Esophagus muscularis mucosa (tissue), 3 donors: ENCODE data around the gene ACSM2B.

Experiments
- POLR2A ChIP-seq: fragments of 450-650 bp; IDR thresholded peaks from one replicate; pipeline ENCODE4 v1.6.1; 2017; ENCODE audit warnings: antibody characterized with exemption, moderate library complexity, mild to moderate bottlenecking, low read depth
- TF ChIP-seq, protein P1 (sequence below), 3 experiments: fragments of 200-600 bp in 2 of 3; fragments of 450-650 bp in 1 of 3; sonication (generic) in 2 of 3; IDR thresholded peaks; one replicate each; pipeline ENCODE4 v1.5.1; 2017 to 2019; ENCODE audit warnings: antibody characterized with exemption in 3 of 3, mild to moderate bottlenecking in 2 of 3, moderate library complexity in 1 of 3

DNA sequence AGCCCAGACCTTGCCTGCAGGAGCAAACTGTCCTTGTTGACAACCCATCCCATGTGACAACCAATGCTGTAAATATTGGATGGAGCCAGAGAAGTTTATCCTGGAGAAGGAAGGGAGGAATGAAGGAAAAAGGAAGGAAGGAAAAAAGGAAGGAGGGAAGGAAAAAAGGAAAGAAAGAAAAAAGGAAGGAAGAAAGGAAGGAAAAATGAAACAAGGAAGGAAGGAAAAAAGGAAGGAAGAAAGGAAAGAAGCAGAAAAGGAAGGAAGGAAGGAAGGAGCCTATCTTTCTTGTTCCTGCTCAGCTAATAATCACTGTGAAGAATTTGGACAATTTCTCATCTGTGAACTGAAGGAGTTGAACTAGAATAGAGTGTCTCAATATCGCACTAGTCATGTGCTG is 56.1 kb downstream of the ACSM2B start:
- TF ChIP-seq, protein P1, sequence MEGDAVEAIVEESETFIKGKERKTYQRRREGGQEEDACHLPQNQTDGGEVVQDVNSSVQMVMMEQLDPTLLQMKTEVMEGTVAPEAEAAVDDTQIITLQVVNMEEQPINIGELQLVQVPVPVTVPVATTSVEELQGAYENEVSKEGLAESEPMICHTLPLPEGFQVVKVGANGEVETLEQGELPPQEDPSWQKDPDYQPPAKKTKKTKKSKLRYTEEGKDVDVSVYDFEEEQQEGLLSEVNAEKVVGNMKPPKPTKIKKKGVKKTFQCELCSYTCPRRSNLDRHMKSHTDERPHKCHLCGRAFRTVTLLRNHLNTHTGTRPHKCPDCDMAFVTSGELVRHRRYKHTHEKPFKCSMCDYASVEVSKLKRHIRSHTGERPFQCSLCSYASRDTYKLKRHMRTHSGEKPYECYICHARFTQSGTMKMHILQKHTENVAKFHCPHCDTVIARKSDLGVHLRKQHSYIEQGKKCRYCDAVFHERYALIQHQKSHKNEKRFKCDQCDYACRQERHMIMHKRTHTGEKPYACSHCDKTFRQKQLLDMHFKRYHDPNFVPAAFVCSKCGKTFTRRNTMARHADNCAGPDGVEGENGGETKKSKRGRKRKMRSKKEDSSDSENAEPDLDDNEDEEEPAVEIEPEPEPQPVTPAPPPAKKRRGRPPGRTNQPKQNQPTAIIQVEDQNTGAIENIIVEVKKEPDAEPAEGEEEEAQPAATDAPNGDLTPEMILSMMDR (IDR thresholded peaks at IDR 0.05), result no peak
- TF ChIP-seq POLR2A, result no peak
